Tibial nerve (tissue), 3 donors: ENCODE results near the gene TMEM217.

Experiments
- CTCF ChIP-seq, 5 experiments: fragments of 200-600 bp in 3 of 5; fragments of 450-650 bp in 2 of 5; sonication (generic) in 3 of 5; IDR thresholded peaks; one replicate each; pipeline ENCODE4 v1.5.1; 2016 to 2019; ENCODE audit warnings: antibody characterized with exemption in 5 of 5, mild to moderate bottlenecking in 3 of 5, moderate library complexity in 2 of 5
- POLR2A ChIP-seq, 2 donors: fragments of 450-650 bp; IDR thresholded peaks; one replicate each; pipeline ENCODE4 v1.6.1; 2017; ENCODE audit warnings: antibody characterized with exemption in 2 of 2, mild to moderate bottlenecking in 2 of 2, moderate library complexity in 2 of 2

- peak in 2 of 5 experiments; percentile 23 to 32 for TF ChIP-seq CTCF (IDR thresholded peaks at IDR 0.05)
- peak in 1 of 2 donors; percentile 3 for TF ChIP-seq POLR2A (IDR thresholded peaks at IDR 0.05)
Measured at GRCh38 chr6:37170273-37171200, 87.4 kb downstream of the TMEM217 start.
